Chondrocyte (in vitro differentiated cells): ENCODE measurements around the gene ZDHHC14. TPM values are rescaled to one million over a fixed set of nuclear protein-coding genes. Genes with fewer than 3 reads are reported as not detected.

Experiments used
- DNase-seq: peaks from one replicate; pipeline ENCODE4 v3.0.0; 2021; ENCODE audit warnings: mixed read lengths, low spot score
- H3K27ac Mint-ChIP-seq: one replicate; pipeline ENCODE4 v1.8.0; 2021; ENCODE audit warnings: mild to moderate bottlenecking, moderate library complexity, mixed read lengths; ENCODE audit not compliant: unreplicated experiment
- H3K27me3 Mint-ChIP-seq: 2 replicates; pipeline ENCODE4 v1.8.0; 2021; ENCODE audit warnings: low read depth, mixed read lengths
- H3K36me3 Mint-ChIP-seq: 2 replicates; pipeline ENCODE4 v1.8.0; 2021; ENCODE audit warnings: low read depth, mixed read lengths
- H3K4me1 Mint-ChIP-seq: 2 replicates; pipeline ENCODE4 v1.8.0; 2021; ENCODE audit warnings: low read depth, mild to moderate bottlenecking, mixed read lengths
- H3K4me3 Mint-ChIP-seq: one replicate; pipeline ENCODE4 v1.8.0; 2021; ENCODE audit warnings: mild to moderate bottlenecking, moderate library complexity, mixed read lengths; ENCODE audit not compliant: unreplicated experiment
- H3K9me3 Mint-ChIP-seq: 2 replicates; pipeline ENCODE4 v1.8.0; 2021; ENCODE audit warnings: low read depth, mixed read lengths
- CTCF ChIP-seq: fragments of 200-600 bp; sonication (generic); IDR thresholded peaks from 2 replicates; pipeline ENCODE4 v1.5.0; 2021; ENCODE audit warnings: antibody characterized with exemption, mild to moderate bottlenecking, moderate library complexity
- total RNA-seq: library from RNA; stranded (reverse); gene quantifications from 3 replicates; pipeline ENCODE4 v1.2.1, GENCODE V29; 2021

Gene ZDHHC14
- total RNA-seq, 1 donor from 2014 or later = 8.4 TPM

DNA sequence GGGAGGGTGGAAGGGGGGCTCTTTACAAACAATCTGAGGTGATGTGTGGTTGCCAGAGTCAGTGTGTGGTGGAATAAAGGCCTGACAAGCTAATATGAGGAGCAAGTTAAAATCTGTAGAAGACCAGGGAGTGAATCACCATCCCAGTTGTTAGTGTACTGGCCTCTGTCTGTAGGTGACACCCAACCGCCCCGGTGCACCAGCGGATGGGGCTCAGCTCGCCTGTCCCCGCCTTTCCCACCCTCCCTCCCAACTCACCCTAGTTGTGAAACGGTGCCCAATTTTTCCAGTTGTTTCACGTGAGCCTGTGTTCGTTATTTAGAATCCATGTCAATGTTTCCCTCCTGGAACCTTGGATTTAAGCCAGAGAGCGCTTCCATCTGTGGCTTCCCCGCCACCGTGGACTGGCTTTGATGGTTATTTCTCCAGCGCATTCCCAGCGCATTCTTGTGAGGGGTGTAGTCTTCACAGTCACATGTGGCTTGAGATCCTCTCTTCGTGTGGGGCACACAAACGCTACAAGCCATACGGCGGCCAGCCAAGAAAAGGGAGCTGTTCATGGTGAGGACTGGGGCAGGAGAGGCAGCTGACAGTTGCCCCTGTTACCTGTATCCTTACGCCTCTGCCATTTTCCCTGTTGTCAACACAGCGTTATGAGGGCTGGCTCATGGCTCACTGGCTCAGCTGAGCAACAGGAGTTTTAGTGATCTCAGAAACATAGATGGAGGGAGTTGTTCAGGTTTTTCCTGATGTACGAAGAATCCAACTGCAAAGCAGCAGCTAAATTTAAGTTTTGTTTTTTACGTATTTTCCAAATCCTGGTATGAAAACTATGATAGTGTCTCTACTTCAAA is 137.6 kb downstream of the ZDHHC14 start:
- Mint-ChIP-seq H3K4me1 (peaks cover 11% of the 10 kb centered on the region), H3K4me3 (no peak overlapping the region), H3K36me3 (no peaks in the 10 kb centered on the region), H3K9me3 (no peaks in the 10 kb centered on the region), H3K27ac (no peak overlapping the region), H3K27me3 (no peaks in the 10 kb centered on the region)
- DNase-seq = no peak
- no peak for TF ChIP-seq CTCF

DNA sequence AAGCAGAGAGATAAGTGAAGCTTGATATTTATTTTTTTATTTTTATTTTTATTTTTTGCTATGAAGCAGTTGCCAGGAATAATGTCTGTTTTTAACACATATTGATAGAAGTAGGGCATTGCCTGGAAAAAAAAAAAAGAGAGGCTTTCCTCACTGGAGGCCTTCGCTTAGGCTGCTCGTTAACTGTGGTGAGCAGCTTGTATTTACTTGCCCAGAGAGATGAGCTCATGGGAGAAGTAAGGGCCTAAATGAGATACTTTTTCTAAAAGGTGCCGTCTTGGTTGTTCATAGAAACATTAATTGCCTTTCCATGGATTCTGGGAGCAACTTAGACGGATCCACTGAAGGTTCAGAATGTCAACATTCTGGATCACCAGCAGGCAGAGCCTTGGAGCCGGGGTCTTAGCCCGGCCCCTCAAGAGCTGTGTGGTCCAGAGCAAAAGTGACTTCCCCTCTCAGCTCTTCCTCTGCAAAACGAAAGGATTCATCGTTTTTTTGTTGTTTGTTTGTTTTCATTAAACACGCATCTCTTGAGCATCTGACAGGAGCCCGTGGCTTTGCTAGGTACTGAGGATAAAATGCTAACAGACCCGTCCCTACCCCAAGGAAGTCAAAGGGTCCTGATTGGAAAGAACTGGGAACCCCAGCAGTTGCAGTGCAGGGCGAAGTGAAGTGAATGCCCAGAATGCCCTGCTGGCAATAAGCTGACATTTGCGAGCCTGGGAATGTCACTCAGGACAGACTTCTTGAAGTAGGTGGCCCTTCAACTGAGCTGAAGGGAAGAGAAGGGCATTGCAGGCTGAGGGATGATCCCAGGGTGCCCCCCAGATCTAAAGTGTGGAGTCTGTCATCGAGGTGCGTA is 138.5 kb downstream of the ZDHHC14 start:
- Mint-ChIP-seq H3K36me3 (no peaks in the 10 kb centered on the region), H3K27me3 (no peaks in the 10 kb centered on the region), H3K27ac (no peak overlapping the region), H3K4me1 (peaks cover 11% of the 10 kb centered on the region), H3K4me3 (no peak overlapping the region), H3K9me3 (no peaks in the 10 kb centered on the region)
- TF ChIP-seq CTCF = no peak
- no peak for DNase-seq

DNA sequence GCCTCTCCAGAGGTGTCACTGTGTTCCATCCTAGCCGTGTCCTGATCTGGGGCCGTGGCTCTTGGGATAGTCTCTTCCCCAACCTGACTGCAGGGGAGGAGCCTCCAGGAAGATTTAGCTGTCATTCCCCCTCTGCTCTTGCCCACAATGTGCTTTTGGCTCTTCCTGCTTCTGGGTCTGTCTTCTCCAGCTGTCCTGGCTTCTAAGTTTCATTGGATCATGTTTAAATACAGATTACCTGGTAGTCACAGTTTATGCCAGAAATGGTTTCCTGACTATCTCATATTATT is 139.1 kb downstream of the ZDHHC14 start:
- Mint-ChIP-seq H3K9me3 (no peaks in the 10 kb centered on the region), H3K4me1 (peaks cover 7% of the 10 kb centered on the region), H3K4me3 (no peak overlapping the region), H3K36me3 (no peaks in the 10 kb centered on the region), H3K27me3 (no peaks in the 10 kb centered on the region), H3K27ac (no peak overlapping the region)
- no peak for TF ChIP-seq CTCF
- DNase-seq = no peak

DNA sequence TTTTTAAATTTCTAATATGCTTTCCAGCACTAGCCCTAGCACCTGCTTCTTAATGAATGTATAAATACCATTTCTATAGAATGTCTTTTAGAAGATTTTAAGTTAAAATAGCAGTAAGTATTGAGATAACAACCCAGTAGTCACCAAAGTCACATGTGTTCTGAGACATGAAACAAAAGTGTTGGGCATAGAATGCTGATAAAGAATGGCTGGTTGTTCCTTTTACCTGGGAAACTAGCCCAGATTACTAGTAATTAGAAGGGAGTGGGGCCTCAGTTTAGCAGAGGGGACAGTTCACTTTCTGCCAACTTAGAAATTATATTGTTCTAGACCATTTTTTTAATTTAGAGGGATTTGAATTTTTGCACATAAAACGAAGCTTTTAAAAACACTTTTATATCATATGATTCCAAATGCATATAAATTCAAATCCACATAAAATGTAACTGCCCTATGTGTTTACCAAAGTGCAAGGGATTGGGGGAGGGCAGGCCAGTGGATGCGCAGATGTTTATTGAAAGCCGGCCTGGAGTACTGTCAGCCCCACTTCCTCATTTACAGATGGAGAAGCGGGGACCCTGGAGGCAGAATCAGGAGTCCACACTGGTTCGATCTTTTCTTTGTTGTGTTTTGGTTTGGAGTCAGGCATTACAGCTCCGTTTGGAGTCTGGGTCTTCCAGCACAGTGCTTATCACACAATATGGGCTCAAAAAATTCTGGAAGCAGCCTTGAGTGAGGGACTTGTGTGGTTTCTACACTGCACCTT is 139.8 kb downstream of the ZDHHC14 start:
- H3K27ac Mint-ChIP-seq = no peak overlapping the region
- DNase-seq = no peak
- H3K36me3 Mint-ChIP-seq = peaks cover under 1% of the 10 kb centered on the region
- H3K9me3 Mint-ChIP-seq = no peaks in the 10 kb centered on the region
- H3K4me1 Mint-ChIP-seq = peaks cover under 1% of the 10 kb centered on the region
- H3K4me3 Mint-ChIP-seq = no peak overlapping the region
- no peak for TF ChIP-seq CTCF
- peaks cover 1% of the 10 kb centered on the region for H3K27me3 Mint-ChIP-seq
